Measurements from ENCODE around the gene NEBL.

GRCh38 chr10:20767028-20767427 lies 130.1 kb downstream of the NEBL start:
- TF ChIP-seq CTCF (IDR thresholded peaks at IDR 0.05) (no peak), POLR2A (IDR thresholded peaks at IDR 0.05) (no peak)
